Ovary (tissue), 9 donors: ENCODE results near the gene SYT6. TPM values are rescaled to one million over a fixed set of nuclear protein-coding genes. Genes with fewer than 3 reads are reported as not detected.
A peak's percentile ranks its signal among the peaks of the same experiment; 100 is the strongest.

Experiments used
- DNase-seq, 5 donors: peaks; one replicate each; pipeline ENCODE4 v3.0.0-alpha.2; 2019 to 2020
- H3K27ac ChIP-seq, 2 donors: fragments of 200-600 bp; one replicate each; pipeline versions ENCODE4 v1.5.1 to v1.8.0; 2019 to 2022
- H3K27me3 ChIP-seq: fragments of 200-600 bp; one replicate; pipeline ENCODE4 v1.8.0; 2022
- H3K36me3 ChIP-seq: fragments of 200-600 bp; sonication (generic); one replicate; pipeline ENCODE4 v1.5.1; 2019
- H3K4me1 ChIP-seq: one replicate; pipeline ENCODE4 v1.8.1; 2013; ENCODE audit warnings: mild to moderate bottlenecking, moderate library complexity; ENCODE audit not compliant: insufficient read depth
- H3K4me3 ChIP-seq: fragments of 200-600 bp; sonication (generic); one replicate; pipeline ENCODE4 v1.5.1; 2017
- H3K9me3 ChIP-seq, 2 donors: fragments of 200-600 bp in 1 of 2; sonication (generic) in 1 of 2; one replicate each; pipeline versions ENCODE4 v1.5.1 to v1.8.1; 2013 to 2019; ENCODE audit warnings: mild to moderate bottlenecking in 1 of 2, moderate library complexity in 1 of 2
- CTCF ChIP-seq, 3 donors: fragments of 450-650 bp in 2 of 3; fragments of 200-600 bp in 1 of 3; IDR thresholded peaks; one replicate each; pipeline versions ENCODE4 v1.5.1 to v1.8.0; 2016 to 2022; ENCODE audit warnings: antibody characterized with exemption in 3 of 3, mild to moderate bottlenecking in 1 of 3
- EP300 ChIP-seq: sonication (generic); formaldehyde crosslinking; IDR thresholded peaks from one replicate; pipeline ENCODE4 v1.6.1; 2017; ENCODE audit warnings: antibody characterized with exemption
- POLR2A ChIP-seq: fragments of 450-650 bp; IDR thresholded peaks from one replicate; pipeline ENCODE4 v1.6.1; 2017; ENCODE audit warnings: antibody characterized with exemption, mild to moderate bottlenecking, moderate library complexity
- WGBS, 3 donors: extraction: QIAGEN DNeasy Blood & Tissue Kit in 1 of 3; methylation state at CpG; one replicate each; pipeline versions ENCODE4 v1.1.5 to v1.1.7; 2013 to 2017; 5-methylcytosine and 5-hydroxymethylcytosine counted together
- intact Hi-C, 4 donors: fragments of 100-400 bp; cut with DNase I; formaldehyde crosslinking; loops; one replicate each; pipeline versions ENCODE4 v1.11.0 to v1.15.1; 2022 to 2023
- polyA plus RNA-seq, 2 donors: library from polyadenylated mRNA; stranded (reverse); fragments of 200-250 nt in 1 of 2; fragments of 350-450 nt in 1 of 2; fragmentation: Illumina TruSeq in 1 of 2; extraction: RNeasy Lipid Tissue Mini Kit (QIAGEN cat#74804) in 1 of 2; gene quantifications; one replicate each; pipeline ENCODE4 v1.2.3, GENCODE V29; 2013 to 2014
- total RNA-seq, 7 donors: library from RNA; depleted of rRNA in 2 of 7; stranded (reverse); fragments of >200 nt in 2 of 7; fragmentation: NEBNext Ultra II Directional in 3 of 7; extraction: Animal tissue kit (Norgen Biotek cat#: 25700) in 3 of 7; gene quantifications; one replicate each; pipeline versions ENCODE4 v1.1.0 to v1.2.4, GENCODE V29; 2016 to 2023
- donor health status: DM: no; HTN: no; CAD: no; lungs with moderate emphysema.
- donor health status: DM: no; HTN: no; CAD: no.
- donor health status: Bipolar disorder and iron deficiency.
- donor health status: DM: yes; HTN: yes; CAD: no.
- donor health status: DM: no; HTN: no; CAD: no.
- donor health status: DM: yes; HTN: yes; CAD: no.

The SYT6 gene
- total and polyA plus RNA-seq, 9 donors: 0.13 to 2.2 (median 0.35) TPM

GRCh38 chr1:114181356-114181755 is 27.7 kb upstream of the SYT6 start:
- Histone ChIP-seq H3K9me3 (no peaks in the 10 kb centered on the region), H3K36me3 (no peaks in the 10 kb centered on the region), H3K27me3 (no peaks in the 10 kb centered on the region), H3K4me1 (no peaks in the 10 kb centered on the region), H3K27ac (no peak overlapping the region), H3K4me3 (no peak overlapping the region)
- intact Hi-C loops: no loop called here
- no peak for TF ChIP-seq EP300
- no peak for TF ChIP-seq POLR2A
- no peak for TF ChIP-seq CTCF (IDR thresholded peaks at IDR 0.05)
- no peak for DNase-seq
- 89 to 96% (median 90%) methylated on average over 4 of the region's 4 CpGs for WGBS, 3 donors

GRCh38 chr1:114180742-114181141 is 27.1 kb upstream of the SYT6 start:
- no peak for DNase-seq
- WGBS, 3 donors: 92 to 94% (median 93%) methylated on average over 5 of the region's 5 CpGs
- Histone ChIP-seq H3K36me3 (no peaks in the 10 kb centered on the region), H3K27ac (no peak overlapping the region), H3K27me3 (no peaks in the 10 kb centered on the region), H3K9me3 (no peaks in the 10 kb centered on the region), H3K4me3 (no peak overlapping the region), H3K4me1 (no peaks in the 10 kb centered on the region)
- no peak for TF ChIP-seq CTCF (IDR thresholded peaks at IDR 0.05)
- TF ChIP-seq EP300: no peak
- TF ChIP-seq POLR2A: no peak
- intact Hi-C loops: no loop called here

GRCh38 chr1:114178936-114179335 is 25.3 kb upstream of the SYT6 start:
- no peak for DNase-seq
- 79 to 91% (median 89%) methylated on average over 2 of the region's 2 CpGs for WGBS, 3 donors
- H3K36me3 ChIP-seq: no peaks in the 10 kb centered on the region
- no peak overlapping the region for H3K4me3 ChIP-seq
- H3K27me3 ChIP-seq: no peaks in the 10 kb centered on the region
- intact Hi-C loops: no loop called here
- no peaks in the 10 kb centered on the region for H3K9me3 ChIP-seq
- H3K4me1 ChIP-seq: no peaks in the 10 kb centered on the region
- TF ChIP-seq CTCF (IDR thresholded peaks at IDR 0.05) (no peak), EP300 (no peak), POLR2A (no peak)
- H3K27ac ChIP-seq: no peak overlapping the region

- TF ChIP-seq CTCF (IDR thresholded peaks at IDR 0.05) (no peak), EP300 (no peak), POLR2A (no peak)
- intact Hi-C loops: no loop called here
- H3K36me3 ChIP-seq: no peaks in the 10 kb centered on the region
- no peaks in the 10 kb centered on the region for H3K4me1 ChIP-seq
- no peaks in the 10 kb centered on the region for H3K27me3 ChIP-seq
- peak in 2 of 5 donors; percentile 34 to 56 for DNase-seq
- H3K27ac ChIP-seq: no peak overlapping the region
- no peak overlapping the region for H3K4me3 ChIP-seq
- no peaks in the 10 kb centered on the region for H3K9me3 ChIP-seq
These were observed 23.6 kb upstream of the SYT6 start for GRCh38 chr1:114177282-114177681.

- Histone ChIP-seq H3K27ac (no peak overlapping the region), H3K36me3 (no peaks in the 10 kb centered on the region), H3K4me3 (no peak overlapping the region), H3K9me3 (no peaks in the 10 kb centered on the region), H3K4me1 (no peaks in the 10 kb centered on the region), H3K27me3 (no peaks in the 10 kb centered on the region)
- intact Hi-C loops: no loop called here
- DNase-seq: no peak
- WGBS, 3 donors: 73 to 77% (median 74%) methylated on average over 2 of the region's 2 CpGs
- TF ChIP-seq CTCF (IDR thresholded peaks at IDR 0.05): no peak
- TF ChIP-seq EP300: no peak
- no peak for TF ChIP-seq POLR2A
These were observed 22.7 kb upstream of the SYT6 start for GRCh38 chr1:114176366-114176765.
